Neural cell (in vitro differentiated cells): ENCODE results near the gene CTDSP2.

Experiments
- CTCF ChIP-seq: fragments of 450-650 bp; IDR thresholded peaks from 2 replicates; pipeline ENCODE4 v1.5.1; 2014; ENCODE audit warnings: antibody characterized with exemption, mild to moderate bottlenecking, moderate library complexity; ENCODE audit not compliant: poor library complexity, severe bottlenecking
- EZH2 ChIP-seq: fragments of 200-600, 300-800 bp; shearing (Covaris generic), sonication (generic); IDR thresholded peaks from 2 replicates; pipeline ENCODE4 v1.6.1; 2014; ENCODE audit warnings: antibody characterized with exemption, low read length, borderline replicate concordance, mild to moderate bottlenecking; ENCODE audit not compliant: insufficient read depth, poor library complexity, severe bottlenecking
- MXI1 ChIP-seq: fragments of 450-650 bp; conservative IDR thresholded peaks from 2 replicates; pipeline ENCODE4 v1.6.1; 2014; ENCODE audit warnings: antibody characterized with exemption, mild to moderate bottlenecking; ENCODE audit not compliant: poor library complexity, severe bottlenecking
- POLR2AphosphoS5 ChIP-seq: IDR thresholded peaks from 2 replicates; pipeline ENCODE4 v1.6.1; 2012
- RAD21 ChIP-seq: fragments of 450-650 bp; conservative IDR thresholded peaks from 2 replicates; pipeline ENCODE4 v1.6.1; 2014; ENCODE audit warnings: antibody characterized with exemption, mild to moderate bottlenecking, moderate library complexity

- TF ChIP-seq POLR2AphosphoS5 (no peak), CTCF (no peak), EZH2 (no peak), RAD21 (no peak), MXI1 (no peak)
These were observed 23.4 kb upstream of the CTDSP2 start for GRCh38 chr12:57869927-57870318.
